ENCODE measurements around the gene PEMT.
A peak's percentile ranks its signal among the peaks of the same experiment; 100 is the strongest.
"Not testable (repeated sequence)": the region's sequence is repeated elsewhere in the genome, so short reads cannot be mapped to it uniquely, and the experiment has no call there.

The PEMT gene

DNA sequence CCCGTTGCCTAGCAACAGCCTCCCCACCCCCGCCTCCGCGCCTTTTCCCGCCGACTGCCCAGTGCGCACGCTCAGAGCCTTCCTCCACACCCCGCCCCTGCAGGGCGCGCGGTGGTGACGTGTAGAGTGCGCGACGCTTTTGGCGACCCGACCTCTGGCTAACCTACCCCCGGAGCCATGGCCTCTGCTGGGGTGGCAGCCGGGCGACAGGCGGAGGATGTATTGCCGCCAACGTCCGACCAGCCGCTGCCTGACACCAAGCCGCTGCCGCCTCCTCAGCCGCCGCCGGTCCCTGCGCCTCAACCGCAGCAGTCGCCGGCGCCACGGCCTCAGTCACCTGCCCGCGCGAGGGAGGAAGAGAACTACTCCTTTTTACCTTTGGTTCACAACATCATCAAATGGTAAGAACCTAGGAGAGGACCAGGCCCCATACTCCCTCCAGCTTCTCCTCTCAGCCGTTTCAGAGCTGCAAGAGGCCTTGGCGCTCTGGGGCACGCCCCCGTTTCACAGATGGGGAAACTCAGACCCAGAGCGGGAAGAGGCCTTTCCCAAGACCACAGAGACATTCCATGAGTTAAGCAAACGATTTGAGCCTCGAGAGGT, 114.5 kb downstream of the PEMT start, which contains the start of gene MED9:
MED9 (plus strand) TSS at position 136 of the 603 bp plus-strand sequence; CDS start at position 178, 42 bp downstream.
- peak; percentile 74 for DNase-seq

GRCh38 chr17:17474341-17474740, 117.2 kb downstream of the PEMT start:
- no peak for DNase-seq

DNA sequence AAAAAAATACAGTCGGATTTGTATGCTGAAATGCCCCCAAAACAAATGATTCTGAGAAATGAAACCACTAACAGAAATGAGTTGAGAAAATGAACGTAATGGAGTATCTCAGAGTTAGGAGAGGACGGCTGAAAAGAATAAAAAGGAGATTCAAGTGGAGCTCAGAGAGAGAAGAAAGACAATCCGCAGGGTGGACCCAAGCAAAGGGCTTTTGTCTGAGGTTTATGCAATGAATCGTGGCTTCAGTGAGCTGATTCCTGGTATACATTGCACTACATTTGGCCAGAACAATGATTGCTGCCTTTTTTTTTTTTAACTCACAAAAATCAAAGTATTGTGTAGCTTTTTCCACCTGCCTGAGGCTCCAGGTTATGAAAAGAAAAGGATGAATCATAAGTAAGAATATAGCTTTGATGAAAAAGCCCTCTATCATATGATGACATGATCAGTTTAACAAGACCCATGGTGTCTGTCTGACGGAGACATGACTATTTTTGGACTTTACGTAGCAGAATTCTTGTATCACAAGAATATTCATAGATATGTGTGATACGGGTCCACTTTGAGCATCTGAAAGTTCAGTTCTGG, 119.1 kb downstream of the PEMT start:
- DNase-seq = no peak

- no peak for DNase-seq
Measured at GRCh38 chr17:17469996-17470395, 121.5 kb downstream of the PEMT start.

DNA sequence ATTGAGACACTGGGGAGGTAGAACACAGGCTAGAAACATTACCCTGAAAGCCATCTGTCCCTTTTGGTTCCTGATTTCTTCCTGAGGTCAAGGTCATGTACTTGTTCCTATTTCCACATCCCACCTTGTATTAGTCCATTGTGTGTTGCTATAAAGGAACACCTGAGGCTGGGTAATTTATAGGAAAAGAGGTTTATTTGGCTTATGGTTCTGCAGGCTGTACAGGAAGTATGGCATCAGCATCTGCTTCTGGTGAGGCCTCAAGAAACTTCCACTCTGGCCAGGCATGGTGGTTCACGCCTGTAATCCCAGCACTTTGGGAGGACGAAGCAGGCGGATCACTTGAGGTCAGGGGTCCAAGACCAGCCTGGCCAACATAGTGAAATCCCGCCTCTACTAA, 122.2 kb downstream of the PEMT start:
- DNase-seq = no peak

- no peak for DNase-seq
Measured at GRCh38 chr17:17468217-17469010, 123.1 kb downstream of the PEMT start.

- DNase-seq = no peak
Measured at GRCh38 chr17:17467720-17468119, 123.8 kb downstream of the PEMT start.

DNA sequence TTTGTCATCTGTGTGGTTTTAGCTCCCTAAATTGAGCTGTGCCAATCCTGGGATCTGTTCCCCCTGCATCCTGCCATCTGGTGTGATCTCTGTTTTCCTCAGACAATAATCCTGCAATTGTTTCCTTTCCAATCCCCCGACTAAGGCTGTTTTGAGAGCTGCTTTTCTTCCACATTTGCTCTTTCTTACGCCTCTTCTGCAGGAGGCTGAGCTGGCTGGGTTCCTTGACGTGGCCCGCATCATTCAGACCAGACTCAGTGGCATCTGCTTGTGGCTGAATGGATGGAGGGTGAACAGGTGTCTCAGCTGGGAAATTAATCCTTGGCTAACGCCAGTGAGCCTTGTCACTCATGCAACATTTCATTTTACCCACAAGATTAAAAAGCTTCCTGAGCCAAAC, 124.5 kb downstream of the PEMT start:
- no peak for DNase-seq

- DNase-seq = no peak
Measured at GRCh38 chr17:17466511-17466910, 125.0 kb downstream of the PEMT start.

DNA sequence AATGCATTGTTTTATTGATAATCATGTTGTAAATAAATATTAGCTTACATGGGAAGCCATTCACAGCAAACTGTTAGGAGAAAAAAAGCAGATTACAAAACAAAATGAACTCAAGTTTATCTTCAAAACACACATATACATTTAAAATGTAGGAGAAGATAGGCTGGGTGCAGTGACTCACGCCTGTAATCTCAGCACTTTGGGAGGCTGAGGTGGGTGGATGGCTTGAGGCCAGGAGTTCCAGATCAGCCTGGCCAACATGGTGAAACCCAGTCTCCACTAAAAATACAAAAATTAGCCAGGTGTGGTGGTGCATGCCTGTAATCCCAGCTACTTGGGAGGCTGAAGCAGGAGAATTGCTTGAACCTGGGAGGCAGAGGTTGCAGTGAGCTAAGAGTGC, 125.6 kb downstream of the PEMT start:
- not testable (repeated sequence) for DNase-seq

DNA sequence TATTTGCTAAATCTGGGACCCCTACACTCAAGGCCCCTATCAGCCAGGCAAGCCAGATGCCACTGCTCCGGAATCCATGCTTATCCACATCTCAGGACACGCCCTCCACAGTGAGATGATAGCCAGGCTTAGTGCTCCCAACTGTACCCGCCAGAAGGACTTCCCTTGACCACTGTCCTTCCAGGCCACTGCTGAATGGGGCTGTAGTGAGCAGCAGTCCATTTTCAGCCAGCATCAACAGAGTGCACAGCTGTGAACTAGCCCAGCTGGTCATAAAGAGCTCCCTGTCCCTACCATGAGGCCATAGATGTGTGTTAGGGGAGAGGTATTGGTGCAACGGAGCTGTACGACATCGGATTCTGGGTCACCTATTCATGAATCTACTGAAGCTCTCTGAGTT, 127.7 kb downstream of the PEMT start:
- DNase-seq = no peak

GRCh38 chr17:17462048-17462824, 129.3 kb downstream of the PEMT start:
- no peak for DNase-seq

GRCh38 chr17:17460038-17460437, 131.5 kb downstream of the PEMT start:
- DNase-seq = no peak

DNA sequence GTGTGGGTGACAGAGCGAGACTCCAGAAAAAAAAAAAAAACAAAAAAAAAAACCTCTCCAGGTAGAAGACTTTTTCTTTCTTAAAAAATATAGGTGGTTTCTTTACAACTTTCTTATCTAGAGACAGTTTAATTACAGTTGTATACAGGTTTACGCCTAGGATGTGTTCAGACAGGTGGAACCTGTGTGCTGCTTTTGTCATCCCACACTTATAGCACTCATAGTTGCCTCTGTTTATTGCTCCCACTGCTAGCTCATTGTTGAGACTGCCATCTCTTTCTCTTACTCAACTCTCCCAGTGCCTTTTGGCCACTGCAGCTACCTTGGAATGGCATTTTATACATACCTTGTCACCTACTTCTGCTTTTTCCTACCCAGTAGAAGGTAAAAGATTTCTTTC, 133.8 kb downstream of the PEMT start:
- no peak for DNase-seq

GRCh38 chr17:17456251-17456650, 135.3 kb downstream of the PEMT start:
- DNase-seq = no peak

Data from NCI-H2029 (cell line).